Measurements from ENCODE around the gene FERMT1. TPM values are rescaled to one million over a fixed set of nuclear protein-coding genes. Genes with fewer than 3 reads are reported as not detected.

FERMT1 gene
- total and polyA plus RNA-seq, 2 of the 13 experiments (the other 11 are each of a cell fraction or from before 2014, with no cell fraction given), result 15.8 to 29.5 TPM

DNA sequence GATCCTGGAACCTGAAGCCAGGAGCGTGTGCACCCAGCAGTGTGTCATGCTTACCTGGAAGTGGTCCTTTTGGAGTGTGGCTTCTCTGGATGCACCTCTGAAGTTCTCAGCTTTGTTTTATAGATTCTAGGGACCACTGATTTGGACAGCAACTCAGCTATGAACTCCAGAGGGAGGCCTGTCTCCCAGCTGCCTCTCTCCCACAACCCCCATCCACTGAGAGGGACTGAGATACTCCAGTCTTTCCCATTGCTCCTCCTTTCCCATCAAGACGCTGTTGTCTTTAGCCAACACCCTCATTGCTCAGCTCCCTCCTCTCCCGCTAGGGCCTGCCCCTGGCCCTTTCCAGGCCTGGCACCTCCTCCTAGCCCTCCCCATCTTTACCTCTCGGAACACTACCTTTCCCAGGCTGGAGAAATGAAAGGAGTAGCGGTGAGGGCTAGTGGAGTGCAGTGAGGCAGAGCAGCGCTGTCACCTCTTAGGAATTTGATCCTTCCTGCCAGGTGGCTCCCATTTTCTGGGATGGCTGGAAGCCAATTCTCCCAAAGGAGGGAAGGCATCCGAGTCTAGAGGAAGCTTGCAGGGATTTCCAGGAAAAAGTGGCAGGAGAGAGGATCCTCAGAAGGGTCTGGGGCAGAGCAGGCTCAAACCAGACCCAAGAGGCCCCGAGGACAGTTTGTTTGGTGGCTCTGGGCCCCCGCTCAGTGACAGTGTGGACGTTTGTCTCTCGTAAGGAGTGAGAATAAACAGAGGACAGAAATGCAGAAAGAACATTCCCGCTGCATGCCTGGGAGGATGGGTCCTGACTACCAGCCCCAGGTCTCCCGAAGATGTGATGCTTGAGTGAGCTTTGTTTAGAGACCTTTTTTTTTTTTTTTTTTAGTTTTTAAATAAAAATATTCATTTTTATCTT lies 68.8 kb downstream of the FERMT1 start, which contains the start of gene LRRN4 (continued):
- TF ChIP-seq, protein P1, sequence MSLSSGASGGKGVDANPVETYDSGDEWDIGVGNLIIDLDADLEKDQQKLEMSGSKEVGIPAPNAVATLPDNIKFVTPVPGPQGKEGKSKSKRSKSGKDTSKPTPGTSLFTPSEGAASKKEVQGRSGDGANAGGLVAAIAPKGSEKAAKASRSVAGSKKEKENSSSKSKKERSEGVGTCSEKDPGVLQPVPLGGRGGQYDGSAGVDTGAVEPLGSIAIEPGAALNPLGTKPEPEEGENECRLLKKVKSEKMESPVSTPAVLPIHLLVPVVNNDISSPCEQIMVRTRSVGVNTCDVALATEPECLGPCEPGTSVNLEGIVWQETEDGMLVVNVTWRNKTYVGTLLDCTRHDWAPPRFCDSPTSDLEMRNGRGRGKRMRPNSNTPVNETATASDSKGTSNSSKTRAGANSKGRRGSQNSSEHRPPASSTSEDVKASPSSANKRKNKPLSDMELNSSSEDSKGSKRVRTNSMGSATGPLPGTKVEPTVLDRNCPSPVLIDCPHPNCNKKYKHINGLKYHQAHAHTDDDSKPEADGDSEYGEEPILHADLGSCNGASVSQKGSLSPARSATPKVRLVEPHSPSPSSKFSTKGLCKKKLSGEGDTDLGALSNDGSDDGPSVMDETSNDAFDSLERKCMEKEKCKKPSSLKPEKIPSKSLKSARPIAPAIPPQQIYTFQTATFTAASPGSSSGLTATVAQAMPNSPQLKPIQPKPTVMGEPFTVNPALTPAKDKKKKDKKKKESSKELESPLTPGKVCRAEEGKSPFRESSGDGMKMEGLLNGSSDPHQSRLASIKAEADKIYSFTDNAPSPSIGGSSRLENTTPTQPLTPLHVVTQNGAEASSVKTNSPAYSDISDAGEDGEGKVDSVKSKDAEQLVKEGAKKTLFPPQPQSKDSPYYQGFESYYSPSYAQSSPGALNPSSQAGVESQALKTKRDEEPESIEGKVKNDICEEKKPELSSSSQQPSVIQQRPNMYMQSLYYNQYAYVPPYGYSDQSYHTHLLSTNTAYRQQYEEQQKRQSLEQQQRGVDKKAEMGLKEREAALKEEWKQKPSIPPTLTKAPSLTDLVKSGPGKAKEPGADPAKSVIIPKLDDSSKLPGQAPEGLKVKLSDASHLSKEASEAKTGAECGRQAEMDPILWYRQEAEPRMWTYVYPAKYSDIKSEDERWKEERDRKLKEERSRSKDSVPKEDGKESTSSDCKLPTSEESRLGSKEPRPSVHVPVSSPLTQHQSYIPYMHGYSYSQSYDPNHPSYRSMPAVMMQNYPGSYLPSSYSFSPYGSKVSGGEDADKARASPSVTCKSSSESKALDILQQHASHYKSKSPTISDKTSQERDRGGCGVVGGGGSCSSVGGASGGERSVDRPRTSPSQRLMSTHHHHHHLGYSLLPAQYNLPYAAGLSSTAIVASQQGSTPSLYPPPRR (CRISPR knock-in tag; IDR thresholded peaks at IDR 0.05; ENCODE audit: borderline replicate concordance), result no peak
- TF ChIP-seq GRHL1 (CRISPR knock-in tag; conservative IDR thresholded peaks at IDR 0.05) (no peak), GPBP1L1 (CRISPR knock-in tag; IDR thresholded peaks at IDR 0.05) (no peak), JUNB (CRISPR knock-in tag; IDR thresholded peaks at IDR 0.05; ENCODE audit: borderline replicate concordance) (no peak), ZNF101 (CRISPR knock-in tag; IDR thresholded peaks at IDR 0.05; ENCODE audit: borderline replicate concordance, low read depth) (no peak), ZNF879 (CRISPR knock-in tag; IDR thresholded peaks at IDR 0.05) (no peak), ZMYM4 (CRISPR knock-in tag; IDR thresholded peaks at IDR 0.05) (no peak), ZMYM2 (CRISPR knock-in tag; IDR thresholded peaks at IDR 0.05) (no peak), ZNF367 (CRISPR knock-in tag; IDR thresholded peaks at IDR 0.05; ENCODE audit: borderline replicate concordance) (no peak), ARID2 (CRISPR knock-in tag; IDR thresholded peaks at IDR 0.05; ENCODE audit: borderline replicate concordance) (no peak), TRAFD1 (CRISPR knock-in tag; IDR thresholded peaks at IDR 0.05; ENCODE audit: borderline replicate concordance) (no peak), IRF2 (CRISPR knock-in tag; IDR thresholded peaks at IDR 0.05) (no peak), ZNF510 (CRISPR knock-in tag; IDR thresholded peaks at IDR 0.05; ENCODE audit: low read depth) (no peak), SMAD9 (CRISPR knock-in tag; IDR thresholded peaks at IDR 0.05) (no peak)
- TF ChIP-seq, protein P2, sequence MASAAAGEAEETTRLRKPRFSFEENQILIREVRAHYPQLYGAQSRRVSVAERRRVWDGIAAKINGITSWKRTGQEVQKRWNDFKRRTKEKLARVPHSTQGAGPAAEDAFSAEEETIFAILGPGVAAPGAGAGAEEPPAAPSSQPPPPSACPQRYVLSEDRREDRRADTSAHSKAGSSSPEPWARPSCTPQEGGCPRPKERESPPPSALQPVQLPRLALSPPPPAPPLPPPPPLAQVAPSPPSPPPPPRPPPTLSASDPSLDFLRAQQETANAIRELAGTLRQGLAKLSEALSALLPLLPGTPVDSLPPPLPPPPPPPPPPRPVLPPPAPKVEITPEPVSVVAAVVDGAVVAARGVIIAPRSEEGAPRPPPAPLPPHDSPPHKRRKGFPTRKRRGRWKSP (CRISPR knock-in tag; IDR thresholded peaks at IDR 0.05), result no peak
